Mesothelial cell of epicardium (in vitro differentiated cells): Measurements from ENCODE around the gene KCNK4. TPM values are rescaled to one million over a fixed set of nuclear protein-coding genes. Genes with fewer than 3 reads are reported as not detected.
"Not testable (repeated sequence)": the region's sequence is repeated elsewhere in the genome, so short reads cannot be mapped to it uniquely, and the experiment has no call there.

Experiments
- DNase-seq, 2 experiments: peaks; one replicate each; pipeline ENCODE4 v3.0.0; 2021; ENCODE audit warnings: low spot score in 2 of 2; ENCODE audit not compliant: unreplicated experiment in 2 of 2
- H3K27ac Mint-ChIP-seq: 2 replicates; pipeline ENCODE4 v1.8.0; 2021; ENCODE audit warnings: mixed read lengths
- H3K27me3 Mint-ChIP-seq: 2 replicates; pipeline ENCODE4 v1.8.0; 2021; ENCODE audit warnings: low read depth, mixed read lengths
- H3K36me3 Mint-ChIP-seq: 2 replicates; pipeline ENCODE4 v1.8.0; 2021; ENCODE audit warnings: mixed read lengths
- H3K4me1 Mint-ChIP-seq: 2 replicates; pipeline ENCODE4 v1.8.0; 2021; ENCODE audit warnings: mixed read lengths
- H3K4me3 Mint-ChIP-seq: 2 replicates; pipeline ENCODE4 v1.8.0; 2021; ENCODE audit warnings: mild to moderate bottlenecking, moderate library complexity, mixed read lengths
- H3K9me3 Mint-ChIP-seq: 2 replicates; pipeline ENCODE4 v1.8.0; 2021; ENCODE audit warnings: mixed read lengths
- total RNA-seq: library from RNA; stranded (reverse); gene quantifications from 3 replicates; pipeline ENCODE4 v1.2.1, GENCODE V29; 2021
- TF ChIP-seq, protein P1 (sequence below): fragments of 200-600 bp; sonication (generic); IDR thresholded peaks from one replicate; pipeline ENCODE4 v1.5.0; 2021; ENCODE audit warnings: antibody characterized with exemption; ENCODE audit not compliant: unreplicated experiment

KCNK4 gene
- total RNA-seq, 1 donor from 2014 or later = 0.58 TPM

DNA sequence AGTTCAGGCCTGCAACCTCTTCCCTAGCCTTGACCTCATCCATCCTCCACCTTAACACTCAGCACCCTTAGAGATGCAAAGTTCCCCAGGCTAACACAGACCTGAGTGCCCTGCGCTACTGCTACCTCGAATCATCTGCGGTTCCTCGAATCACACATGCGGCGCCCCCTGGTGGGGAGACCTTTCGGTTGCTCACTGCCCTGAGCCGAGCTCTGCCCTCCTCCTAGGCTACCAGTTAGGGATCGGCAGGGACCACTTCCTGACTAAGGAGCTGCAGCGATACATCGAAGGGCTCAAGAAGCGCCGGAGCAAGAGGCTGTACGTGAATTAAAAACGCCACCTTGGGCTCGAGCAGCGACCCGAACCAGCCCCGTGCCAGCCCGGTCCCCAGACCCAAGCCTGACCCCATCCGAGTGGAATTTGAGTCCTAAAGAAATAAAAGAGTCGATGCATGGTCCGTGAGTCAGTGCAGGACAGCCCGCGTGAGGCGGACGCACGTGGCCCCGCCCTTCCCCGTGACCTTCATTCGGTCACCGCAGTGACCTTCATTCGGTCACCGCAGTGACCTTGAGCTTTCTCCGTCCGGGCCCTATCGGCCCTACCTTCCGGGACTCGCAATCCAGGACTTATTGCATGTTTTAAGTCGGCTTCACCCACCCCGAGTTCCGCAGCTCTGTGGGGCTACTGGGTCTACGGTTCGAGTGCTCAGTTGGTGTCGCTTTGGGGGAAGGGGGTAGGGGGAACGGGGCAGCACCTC lies 13.4 kb downstream of the KCNK4 start:
- Mint-ChIP-seq H3K27me3 (peaks cover 29% of the 10 kb centered on the region), H3K36me3 (peaks cover 2% of the 10 kb centered on the region), H3K4me3 (peak overlapping the region; percentile 84), H3K9me3 (no peaks in the 10 kb centered on the region), H3K27ac (peak overlapping the region; percentile 88), H3K4me1 (peaks cover 22% of the 10 kb centered on the region)
- TF ChIP-seq, protein P1, sequence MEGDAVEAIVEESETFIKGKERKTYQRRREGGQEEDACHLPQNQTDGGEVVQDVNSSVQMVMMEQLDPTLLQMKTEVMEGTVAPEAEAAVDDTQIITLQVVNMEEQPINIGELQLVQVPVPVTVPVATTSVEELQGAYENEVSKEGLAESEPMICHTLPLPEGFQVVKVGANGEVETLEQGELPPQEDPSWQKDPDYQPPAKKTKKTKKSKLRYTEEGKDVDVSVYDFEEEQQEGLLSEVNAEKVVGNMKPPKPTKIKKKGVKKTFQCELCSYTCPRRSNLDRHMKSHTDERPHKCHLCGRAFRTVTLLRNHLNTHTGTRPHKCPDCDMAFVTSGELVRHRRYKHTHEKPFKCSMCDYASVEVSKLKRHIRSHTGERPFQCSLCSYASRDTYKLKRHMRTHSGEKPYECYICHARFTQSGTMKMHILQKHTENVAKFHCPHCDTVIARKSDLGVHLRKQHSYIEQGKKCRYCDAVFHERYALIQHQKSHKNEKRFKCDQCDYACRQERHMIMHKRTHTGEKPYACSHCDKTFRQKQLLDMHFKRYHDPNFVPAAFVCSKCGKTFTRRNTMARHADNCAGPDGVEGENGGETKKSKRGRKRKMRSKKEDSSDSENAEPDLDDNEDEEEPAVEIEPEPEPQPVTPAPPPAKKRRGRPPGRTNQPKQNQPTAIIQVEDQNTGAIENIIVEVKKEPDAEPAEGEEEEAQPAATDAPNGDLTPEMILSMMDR = peak; percentile 90
- peak; percentile 85 to 96 for DNase-seq

DNA sequence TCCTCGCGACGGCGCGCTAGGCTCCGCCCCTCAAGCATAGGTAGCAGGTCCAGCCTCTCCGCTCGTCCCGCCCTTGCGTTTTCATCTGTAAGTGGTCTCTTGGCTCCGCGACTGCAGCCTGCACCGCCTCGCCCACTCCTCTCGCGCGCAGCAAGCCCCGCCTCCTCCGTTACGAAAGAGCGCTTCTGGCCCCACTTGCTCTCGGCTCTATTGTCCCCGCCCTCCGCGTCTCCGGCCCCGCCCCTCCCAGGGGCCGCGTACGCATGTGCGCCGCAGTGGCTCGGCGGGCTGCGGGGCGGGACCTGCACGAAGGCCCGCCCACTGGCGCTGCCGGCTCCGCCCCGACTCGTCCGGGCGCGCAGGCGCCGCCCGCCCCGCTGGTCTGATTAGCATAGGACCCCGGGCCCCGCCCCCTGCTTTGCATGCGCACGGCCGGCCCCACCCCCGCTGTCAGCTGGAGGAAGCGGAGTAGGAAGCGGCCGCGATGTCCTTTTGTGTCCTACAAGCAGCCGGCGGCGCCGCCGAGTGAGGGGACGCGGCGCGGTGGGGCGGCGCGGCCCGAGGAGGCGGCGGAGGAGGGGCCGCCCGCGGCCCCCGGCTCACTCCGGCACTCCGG lies 14.1 kb downstream of the KCNK4 start, which contains the start of gene ESRRA:
Gene ESRRA (plus strand): TSS at position 450 of the 616 bp plus-strand sequence. CDS start 1,656 bp downstream, outside the sequence.
- peaks cover 19% of the 10 kb centered on the region for H3K4me1 Mint-ChIP-seq
- peak within 1 kb of the TSS; percentile 89 for H3K27ac Mint-ChIP-seq
- peak within 1 kb of the TSS; percentile 86 for H3K4me3 Mint-ChIP-seq
- peaks cover 2% of the 10 kb centered on the region for H3K36me3 Mint-ChIP-seq
- H3K9me3 Mint-ChIP-seq = no peaks in the 10 kb centered on the region
- TF ChIP-seq, protein P1 = no peak
- peak; percentile 99 to 100 for DNase-seq
- H3K27me3 Mint-ChIP-seq = peaks cover 22% of the 10 kb centered on the region

GRCh38 chr11:64305691-64306562 lies 14.8 kb downstream of the KCNK4 start:
- peaks cover 15% of the 10 kb centered on the region for H3K27me3 Mint-ChIP-seq
- H3K27ac Mint-ChIP-seq = peak overlapping the region; percentile 89
- peaks cover 4% of the 10 kb centered on the region for H3K36me3 Mint-ChIP-seq
- no peaks in the 10 kb centered on the region for H3K9me3 Mint-ChIP-seq
- peaks cover 14% of the 10 kb centered on the region for H3K4me1 Mint-ChIP-seq
- TF ChIP-seq, protein P1 = no peak
- peak overlapping the region; percentile 86 for H3K4me3 Mint-ChIP-seq
- peak in 1 of 2 experiments; percentile 56 for DNase-seq

- H3K4me3 Mint-ChIP-seq = peak overlapping the region; percentile 86
- H3K4me1 Mint-ChIP-seq = peaks cover 15% of the 10 kb centered on the region
- TF ChIP-seq, protein P1 = no peak
- H3K27me3 Mint-ChIP-seq = peaks cover 12% of the 10 kb centered on the region
- peak overlapping the region; percentile 89 for H3K27ac Mint-ChIP-seq
- no peak for DNase-seq
- peaks cover 5% of the 10 kb centered on the region for H3K36me3 Mint-ChIP-seq
- no peaks in the 10 kb centered on the region for H3K9me3 Mint-ChIP-seq
These were observed 15.4 kb downstream of the KCNK4 start for GRCh38 chr11:64306563-64306875.

GRCh38 chr11:64306876-64307622 lies 15.9 kb downstream of the KCNK4 start:
- Mint-ChIP-seq H3K36me3 (peaks cover 5% of the 10 kb centered on the region), H3K27ac (no peak overlapping the region), H3K4me3 (peak overlapping the region; percentile 86), H3K9me3 (no peaks in the 10 kb centered on the region), H3K4me1 (peaks cover 15% of the 10 kb centered on the region), H3K27me3 (peaks cover 7% of the 10 kb centered on the region)
- no peak for DNase-seq
- TF ChIP-seq, protein P1 = no peak

GRCh38 chr11:64307795-64308194 lies 16.7 kb downstream of the KCNK4 start:
- Mint-ChIP-seq H3K27ac (peak overlapping the region; percentile 7), H3K4me3 (peak overlapping the region; percentile 15), H3K4me1 (peaks cover 15% of the 10 kb centered on the region)
- not testable (repeated sequence) for H3K27me3 Mint-ChIP-seq, H3K9me3 Mint-ChIP-seq, DNase-seq, H3K36me3 Mint-ChIP-seq
